ENCODE results near the gene FUNDC2.

DNA sequence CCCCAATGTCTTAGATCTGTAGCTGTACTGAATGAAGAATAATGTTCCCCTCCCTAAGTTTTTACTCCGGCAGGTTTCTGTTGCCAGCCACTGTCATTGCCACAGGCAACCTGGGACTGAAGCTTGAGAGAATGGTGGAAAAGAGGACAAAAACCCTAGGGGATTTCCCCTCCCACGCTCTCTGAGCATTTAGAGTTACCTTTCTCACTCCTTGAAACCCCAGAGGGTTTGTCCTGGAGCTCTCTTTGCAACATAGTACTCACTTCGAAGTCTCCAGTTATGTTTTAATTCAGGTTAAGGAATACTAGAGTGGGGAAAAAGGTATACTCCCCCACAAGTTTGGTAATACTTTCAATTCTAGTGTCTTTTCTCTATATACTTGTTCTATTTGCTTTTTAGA, 35.6 kb upstream of the FUNDC2 start:
- TF ChIP-seq, protein P1, sequence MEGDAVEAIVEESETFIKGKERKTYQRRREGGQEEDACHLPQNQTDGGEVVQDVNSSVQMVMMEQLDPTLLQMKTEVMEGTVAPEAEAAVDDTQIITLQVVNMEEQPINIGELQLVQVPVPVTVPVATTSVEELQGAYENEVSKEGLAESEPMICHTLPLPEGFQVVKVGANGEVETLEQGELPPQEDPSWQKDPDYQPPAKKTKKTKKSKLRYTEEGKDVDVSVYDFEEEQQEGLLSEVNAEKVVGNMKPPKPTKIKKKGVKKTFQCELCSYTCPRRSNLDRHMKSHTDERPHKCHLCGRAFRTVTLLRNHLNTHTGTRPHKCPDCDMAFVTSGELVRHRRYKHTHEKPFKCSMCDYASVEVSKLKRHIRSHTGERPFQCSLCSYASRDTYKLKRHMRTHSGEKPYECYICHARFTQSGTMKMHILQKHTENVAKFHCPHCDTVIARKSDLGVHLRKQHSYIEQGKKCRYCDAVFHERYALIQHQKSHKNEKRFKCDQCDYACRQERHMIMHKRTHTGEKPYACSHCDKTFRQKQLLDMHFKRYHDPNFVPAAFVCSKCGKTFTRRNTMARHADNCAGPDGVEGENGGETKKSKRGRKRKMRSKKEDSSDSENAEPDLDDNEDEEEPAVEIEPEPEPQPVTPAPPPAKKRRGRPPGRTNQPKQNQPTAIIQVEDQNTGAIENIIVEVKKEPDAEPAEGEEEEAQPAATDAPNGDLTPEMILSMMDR (IDR thresholded peaks at IDR 0.05; ENCODE audit: poor library complexity) = no peak
- no peak for TF ChIP-seq EZH2 (IDR thresholded peaks at IDR 0.05; ENCODE audit: borderline replicate concordance)
